ENCODE measurements around the gene PTPRR.
A peak's percentile ranks its signal among the peaks of the same experiment; 100 is the strongest.

Gene PTPRR

DNA sequence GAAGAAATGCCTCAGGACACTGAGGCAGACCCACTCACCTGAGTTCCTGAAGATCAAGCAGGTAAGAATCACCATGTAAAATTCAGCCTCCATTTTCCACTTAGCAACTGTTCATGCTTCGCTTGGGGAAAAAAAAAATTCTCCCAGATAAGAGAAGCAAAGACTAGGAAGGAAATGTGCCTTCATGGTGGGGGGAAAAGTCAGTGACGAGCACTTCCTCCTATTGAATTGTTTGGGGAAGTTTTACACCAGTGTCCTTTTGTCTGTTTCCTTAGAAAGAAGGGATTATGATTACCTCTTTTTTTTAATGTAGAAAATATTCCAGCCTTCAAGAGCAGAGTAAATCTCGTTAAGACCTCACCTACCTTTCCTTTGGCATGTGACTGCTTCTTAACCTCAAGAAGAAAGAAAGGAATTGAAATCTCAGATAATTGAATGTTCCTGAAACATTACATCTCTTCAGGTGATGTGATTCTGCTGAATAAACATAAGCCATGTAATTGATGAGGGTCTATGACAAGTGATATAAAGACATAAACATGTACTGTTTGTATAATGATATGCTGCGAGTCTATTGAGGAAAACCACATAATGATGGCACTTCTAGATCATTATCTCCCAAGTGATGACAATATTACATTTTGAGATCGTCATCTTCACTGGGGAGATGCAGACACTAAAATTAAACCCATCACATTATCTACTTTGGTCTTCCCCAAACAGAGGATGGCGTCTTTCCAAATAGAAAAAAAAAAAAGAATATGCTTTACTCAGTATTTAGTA, 283.0 kb downstream of the PTPRR start, which contains the start of gene PTPRB:
Gene PTPRB, minus strand, starts transcription at position 127 of the 783 bp plus-strand sequence. Its CDS starts 34 bp downstream, at position 93.
- DNase-seq: no peak

DNA sequence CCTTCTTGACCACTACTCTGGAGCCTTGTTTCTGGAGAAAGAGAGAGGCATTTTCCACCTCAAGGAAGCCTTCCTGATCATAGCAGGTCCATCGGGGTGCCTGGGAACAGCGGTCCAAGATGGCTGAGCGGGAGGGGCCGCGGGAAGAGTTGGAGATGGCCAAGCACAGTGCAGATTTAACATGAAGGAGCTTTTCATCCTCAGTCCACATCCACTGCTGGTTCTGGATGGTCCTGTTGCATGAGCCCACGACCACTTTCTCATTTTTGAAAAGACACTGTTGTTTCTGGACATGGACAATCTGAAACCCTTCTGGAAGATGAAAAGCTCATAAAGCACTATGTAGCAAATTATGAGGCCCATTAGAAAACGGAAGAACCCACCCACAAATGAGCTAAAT, 284.8 kb downstream of the PTPRR start:
- no peak for DNase-seq

DNA sequence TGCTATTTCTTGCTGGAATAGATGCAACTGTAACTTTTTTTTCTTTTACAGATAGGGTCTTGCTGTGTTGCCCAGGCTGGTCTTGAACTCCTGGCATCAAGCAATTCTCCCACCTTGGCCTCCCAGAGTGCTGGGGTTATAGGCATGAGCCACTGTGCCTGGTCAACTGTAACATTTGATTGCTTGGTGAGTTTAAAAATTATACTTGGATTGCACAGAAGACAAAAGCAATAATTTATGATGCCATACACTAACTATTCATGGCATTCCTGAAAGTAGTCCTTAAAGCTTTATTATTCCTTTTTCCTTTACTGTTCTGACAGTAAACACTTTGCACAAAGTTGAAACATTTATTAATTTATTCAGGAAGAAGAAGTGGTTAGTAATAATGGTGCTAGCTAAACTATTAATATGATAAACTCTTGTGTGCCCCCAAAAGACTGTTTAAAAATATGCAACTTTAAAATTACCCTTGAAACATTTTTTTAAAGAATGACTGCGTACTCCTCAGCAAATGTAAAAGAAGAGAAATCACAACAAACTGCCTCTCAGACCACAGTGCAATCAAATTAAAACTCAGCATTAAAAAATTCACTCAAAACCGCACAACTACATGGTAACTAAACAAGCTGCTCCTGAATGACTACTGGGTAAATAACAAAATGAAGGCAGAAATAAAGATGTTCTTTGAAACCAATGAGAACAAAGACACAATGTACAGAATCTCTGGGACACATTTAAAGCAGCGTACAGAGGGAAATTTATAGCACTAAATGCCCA, 291.6 kb downstream of the PTPRR start:
- DNase-seq: no peak

DNA sequence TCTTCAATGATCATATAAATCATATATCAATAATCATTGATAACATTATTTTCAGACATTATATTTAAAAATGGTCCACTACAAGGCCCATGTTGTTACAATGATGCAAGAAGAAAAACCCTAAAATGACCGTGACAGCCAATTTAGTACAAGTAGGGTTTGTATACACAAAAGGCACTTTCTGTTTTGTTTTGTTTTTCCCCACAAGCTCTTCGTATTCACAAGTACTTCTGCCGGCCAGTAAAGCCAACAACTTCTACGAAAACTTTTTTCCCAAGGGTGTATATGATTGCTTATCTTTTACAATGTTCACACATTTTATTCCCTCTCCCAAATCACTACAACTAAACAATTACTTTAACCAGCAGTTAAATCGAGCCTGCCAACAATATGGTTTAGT, 292.9 kb downstream of the PTPRR start:
- DNase-seq: no peak

DNA sequence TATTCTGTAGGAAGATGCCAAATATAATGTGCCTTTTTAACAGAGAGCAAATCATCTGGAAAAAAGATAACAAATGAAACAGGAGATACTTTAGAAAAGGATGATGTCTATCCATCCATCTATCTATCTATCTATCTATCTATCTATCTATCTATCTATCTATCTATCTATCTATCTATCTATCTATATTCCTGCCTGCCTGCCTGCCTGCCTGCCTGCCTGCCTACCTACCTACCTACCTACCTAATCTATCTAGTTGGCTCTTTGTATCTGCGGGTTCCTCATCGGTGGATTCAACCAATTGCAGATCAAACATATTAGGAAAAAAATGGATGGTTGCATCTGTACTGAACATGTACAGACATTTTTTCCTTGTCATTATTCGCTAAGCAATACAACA, 294.4 kb downstream of the PTPRR start:
- no peak for DNase-seq

DNA sequence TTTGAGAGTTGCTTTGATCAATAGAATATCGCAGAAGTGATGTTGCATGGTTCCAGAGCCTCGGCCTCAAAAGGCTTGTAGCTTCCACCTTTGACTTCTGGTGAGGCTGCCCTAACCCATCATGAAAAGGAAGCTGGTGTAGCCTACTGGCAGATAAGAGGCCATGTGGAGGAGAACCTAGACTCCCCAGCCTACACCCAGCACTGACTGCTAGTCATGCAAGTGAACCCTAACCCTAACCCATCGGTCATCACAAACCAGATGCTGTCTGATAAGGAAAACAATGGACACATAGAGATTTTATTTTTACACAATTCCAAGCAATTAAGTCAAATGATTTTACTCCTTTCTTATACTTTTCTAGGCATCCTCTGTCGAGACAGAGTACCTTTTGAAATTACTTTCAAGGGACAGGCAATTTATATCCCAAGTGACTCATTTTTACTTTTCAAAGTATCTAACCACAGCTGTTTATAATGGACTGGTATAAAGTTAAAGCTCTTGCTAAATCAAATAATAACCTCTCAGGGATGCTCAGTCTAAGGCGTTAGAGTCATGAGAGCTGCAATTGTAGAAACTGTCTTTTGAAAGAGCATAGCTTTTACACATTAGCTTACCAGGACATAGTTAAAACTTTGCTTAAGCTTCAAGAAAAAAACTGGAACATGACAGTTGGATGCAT, 300.9 kb downstream of the PTPRR start:
- DNase-seq: no peak

DNA sequence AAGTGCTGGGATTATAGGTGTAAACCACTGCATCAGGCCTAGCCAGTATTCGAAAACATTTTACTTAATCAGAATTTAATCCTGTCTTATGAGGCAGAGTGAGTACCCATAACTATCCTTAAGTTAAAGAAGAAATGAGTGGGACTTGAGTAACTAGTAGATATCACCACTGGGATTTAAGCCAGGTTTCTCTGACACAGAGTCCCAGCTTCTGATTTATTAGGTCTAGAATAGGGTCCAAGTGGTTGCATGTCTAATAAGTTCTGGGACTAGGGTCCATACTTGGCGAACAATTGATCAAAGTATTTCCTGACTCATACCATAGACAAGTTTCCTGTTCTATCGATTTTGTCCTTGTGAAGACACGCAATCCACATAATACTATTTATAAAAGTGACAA, 302.2 kb downstream of the PTPRR start:
- no peak for DNase-seq

DNA sequence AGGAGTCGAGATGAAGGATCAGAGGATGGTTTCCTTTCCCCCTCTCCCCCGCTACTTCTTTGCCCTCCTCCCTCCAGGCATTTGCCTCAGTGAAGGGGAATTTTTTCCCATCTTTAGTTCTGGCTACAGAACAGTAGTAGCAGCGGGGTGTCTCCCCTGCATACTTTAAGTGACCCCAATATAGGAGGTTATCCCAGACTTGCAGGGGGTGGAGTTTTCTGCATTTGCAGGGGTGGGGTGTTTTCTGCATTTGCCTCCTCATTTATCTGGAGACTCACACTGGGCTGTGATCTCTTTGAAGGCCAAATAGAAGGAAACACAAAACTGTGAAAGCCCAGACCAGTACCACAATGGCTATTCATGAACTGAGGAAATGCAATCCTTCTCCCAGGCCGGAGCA, 303.1 kb downstream of the PTPRR start:
- DNase-seq: no peak

DNA sequence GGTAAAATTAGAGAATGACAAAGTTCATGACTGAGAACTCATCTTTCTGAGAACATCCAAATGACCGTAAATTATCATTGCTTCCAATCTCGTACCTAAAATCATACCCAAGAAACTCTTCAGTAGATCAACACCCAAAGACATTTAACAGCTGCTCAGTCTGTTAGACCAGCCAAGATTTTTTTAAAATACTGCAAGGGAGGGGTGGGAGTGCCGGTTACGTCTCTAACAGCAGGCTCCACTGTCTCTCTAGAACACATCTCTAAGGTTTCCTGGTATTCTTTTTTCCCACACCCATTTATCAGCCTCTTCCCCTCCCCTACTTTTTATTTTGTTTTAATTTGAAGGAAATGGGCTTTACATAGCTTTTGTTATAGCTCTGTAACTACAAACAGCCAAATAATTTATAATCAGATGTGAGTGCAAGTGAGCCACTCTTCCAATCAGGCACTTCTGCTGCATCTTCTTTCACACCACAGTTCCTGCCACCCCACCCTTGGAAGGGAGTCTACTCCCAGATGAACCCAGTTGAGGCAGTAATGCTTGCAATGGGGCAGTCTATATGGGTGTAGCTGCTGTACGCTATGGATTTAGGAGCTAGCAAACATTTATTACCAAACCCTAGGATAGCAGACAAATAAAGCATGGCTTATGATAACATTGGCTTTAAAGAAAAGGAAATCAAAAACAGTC, 305.2 kb downstream of the PTPRR start:
- no peak for DNase-seq

DNA sequence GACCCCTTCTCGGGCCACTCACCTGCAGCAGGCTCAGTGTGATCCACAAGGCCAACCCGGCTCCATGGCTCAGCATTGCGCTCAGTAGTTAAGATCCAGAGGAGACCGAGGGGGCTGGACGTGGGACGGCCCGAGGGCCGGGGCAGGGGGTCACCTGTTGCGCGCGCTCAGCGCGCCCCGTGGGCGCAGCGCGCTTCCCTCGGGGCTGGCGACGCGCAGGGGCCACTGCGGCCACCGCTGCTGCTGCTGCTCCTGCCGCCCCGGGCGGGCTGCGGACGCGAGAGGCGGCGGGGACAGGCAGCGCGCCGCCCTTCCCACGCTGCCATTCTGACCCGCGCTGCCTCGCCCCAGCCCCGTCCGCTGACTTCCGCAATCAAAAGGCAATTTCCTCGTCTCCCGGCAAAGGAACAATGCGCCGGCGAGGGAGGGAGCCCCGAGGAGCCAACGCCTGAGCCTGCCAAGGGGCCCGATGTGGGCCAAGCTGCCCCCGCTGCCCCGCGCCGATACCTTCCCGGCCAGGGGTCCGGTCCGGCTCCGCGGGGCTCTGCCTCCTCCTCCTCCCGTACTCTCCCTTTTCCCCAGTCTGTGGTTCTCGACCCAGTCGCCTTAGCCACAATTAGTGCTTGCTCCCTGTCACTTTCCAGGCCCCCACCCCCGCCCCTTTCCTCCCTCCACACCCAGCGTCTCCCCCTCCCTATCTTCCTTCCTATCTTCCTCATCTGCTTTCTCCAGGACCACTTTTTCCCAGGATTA, 310.6 kb downstream of the PTPRR start:
- DNase-seq: no peak

DNA sequence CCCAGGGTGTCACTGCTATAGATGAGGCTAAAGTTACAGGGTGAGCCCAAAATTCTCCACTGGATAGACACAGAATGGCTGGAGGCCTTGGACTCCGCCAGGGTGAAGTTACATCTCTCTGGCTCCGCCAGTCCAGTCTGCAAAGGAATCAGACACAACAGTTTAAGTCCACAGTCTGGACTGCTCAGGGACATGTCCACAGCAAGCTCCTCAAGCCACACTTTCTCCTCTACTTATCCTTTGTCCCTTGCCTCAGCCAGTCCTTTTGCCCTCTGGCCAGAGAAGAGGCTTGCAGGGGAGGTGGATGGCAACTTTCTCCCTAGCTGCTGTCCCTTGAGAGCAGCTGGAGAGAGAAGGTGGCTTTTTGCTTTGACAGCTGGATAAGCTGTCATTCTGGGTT, 311.3 kb downstream of the PTPRR start:
- no peak for DNase-seq

DNA sequence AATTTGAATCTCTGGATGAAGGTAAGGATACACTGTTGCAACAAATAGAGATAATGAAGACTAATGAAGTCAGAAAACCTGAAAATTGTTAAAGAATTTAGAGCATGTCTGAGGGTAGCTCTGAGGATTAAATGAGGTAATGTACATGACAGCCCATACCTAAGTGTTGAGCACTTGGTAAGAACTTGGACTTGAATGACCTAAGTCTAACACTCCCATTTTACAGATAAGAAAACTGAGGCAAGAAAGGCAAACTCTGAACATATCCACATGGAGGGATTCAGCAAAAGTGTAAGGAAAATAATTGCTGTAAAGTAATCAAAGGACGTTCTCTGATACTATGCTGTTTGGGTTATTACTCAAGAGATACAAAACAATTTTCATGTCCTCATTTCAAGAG, 312.4 kb downstream of the PTPRR start:
- DNase-seq: no peak

DNA sequence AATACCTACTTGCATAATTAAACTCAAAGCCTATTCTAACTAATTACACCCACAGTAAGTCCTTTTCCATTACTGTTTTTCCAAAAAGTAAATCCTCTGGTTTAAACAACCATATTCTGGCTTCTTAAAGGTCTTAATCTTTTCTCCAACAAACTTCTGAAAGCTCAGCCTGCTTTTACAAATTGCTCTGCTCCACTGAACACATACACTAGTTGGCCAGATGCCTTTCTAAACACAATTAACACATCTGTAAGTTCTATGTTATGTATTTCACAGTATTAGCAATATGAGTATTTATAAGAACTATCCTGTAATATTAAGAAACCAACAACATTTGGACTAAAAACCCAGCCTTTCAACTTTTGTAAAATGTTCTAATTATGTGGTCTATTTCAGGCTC, 313.4 kb downstream of the PTPRR start:
- DNase-seq: no peak

DNA sequence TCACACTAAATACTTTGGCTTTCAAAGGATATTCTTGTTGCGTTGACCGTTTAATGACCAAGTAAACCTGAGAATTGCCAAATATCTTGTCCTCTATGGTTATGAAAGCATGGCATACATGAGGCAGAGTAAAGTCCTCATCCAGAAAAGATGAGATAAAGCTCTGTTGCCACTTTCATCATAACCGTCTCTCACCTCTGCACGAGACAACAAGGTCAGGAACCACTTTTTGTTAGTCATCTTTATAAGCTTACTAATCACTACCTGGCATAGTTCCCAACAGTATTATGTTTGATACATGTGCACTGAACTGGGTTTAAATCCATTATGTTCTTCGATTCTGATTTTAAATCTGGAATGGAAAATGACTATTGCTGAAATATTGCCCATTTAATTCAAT, 314.6 kb downstream of the PTPRR start:
- DNase-seq: no peak

DNA sequence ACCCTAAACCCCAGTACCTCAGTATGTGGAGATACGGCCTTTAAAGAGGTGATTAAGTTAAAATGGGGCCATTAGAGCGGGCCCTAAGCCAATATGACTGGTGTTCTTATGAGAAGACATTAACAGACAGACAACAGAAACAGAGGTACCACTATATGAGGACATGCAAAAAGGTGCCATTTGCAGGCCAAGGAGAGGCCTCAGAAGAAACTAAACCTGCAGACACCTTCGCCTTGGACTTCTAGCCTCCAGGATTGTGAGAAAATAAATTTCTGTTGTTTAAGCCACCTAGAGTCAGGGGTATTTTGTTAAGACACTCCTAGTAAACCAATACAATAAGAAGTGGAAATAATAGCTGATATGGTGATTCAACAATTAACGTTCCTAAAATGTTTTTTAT, 315.9 kb downstream of the PTPRR start:
- no peak for DNase-seq

DNA sequence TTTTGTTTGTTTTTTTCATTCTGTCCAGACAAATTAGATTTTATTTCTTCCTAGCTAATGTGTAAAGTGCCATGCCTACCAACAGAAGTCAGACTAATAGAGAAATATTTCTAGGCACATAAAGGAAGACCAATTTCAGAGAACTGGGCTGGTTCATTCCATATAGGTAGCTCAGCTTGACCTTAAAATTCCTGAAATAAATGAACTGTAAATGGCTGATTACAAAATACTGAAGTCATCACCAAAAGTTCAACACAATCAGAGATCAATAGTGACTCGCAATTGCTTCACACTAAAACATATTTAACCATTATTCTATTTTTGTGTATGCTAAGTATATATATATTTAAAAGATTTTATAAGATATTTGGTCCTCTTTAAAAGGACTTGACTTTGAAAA, 317.5 kb downstream of the PTPRR start:
- DNase-seq: no peak

DNA sequence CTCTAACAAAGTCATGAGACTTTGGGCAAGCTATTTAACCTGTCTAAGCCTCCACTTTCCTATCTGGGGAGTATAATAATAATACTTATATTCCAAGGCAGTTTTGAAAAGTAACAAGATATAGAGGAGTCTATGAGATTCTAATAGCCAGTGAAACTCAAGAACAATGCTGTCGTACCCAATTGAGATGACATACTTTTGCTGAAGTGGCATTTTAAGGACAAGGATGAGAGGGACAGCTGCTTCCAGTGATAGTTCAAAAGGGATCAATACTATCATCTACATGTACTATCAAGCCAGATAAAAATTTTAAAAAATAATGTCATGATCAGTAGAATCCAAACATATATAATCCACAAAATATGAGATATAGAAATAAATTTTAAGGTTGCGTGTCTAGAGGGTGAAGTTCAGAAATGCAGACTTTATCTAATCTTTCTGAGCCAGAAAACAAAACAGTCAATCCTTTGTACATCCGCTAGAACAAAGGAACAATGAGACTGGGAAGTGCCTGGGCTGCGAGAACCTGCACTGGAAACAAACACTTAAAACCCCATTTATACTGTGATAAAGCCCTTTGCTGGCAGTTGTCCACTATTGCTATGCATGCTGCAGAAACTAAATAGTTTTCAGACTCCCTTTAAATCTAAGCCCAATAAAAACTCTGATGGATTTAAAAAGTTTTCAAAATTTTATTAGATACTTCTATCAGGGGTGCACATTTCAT, 321.9 kb downstream of the PTPRR start:
- no peak for DNase-seq

DNA sequence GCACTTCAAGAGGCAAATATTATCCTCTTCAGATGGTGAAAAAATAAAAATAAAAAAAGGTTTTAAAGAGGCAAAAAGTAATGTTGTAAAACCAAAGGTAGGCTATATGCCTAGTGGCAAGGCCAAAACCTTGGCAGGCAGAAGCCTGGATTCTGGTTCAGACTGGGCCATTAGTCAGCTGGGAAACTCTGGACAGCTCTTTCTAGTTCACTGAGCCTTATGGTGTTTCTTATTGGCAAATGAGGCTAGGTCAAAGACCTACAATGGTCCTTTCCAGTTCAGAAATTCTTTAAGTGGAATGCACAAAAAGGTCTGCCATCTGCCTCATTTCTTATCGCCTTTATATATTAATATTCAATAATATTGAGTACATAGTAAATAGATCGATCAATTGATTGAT, 327.9 kb downstream of the PTPRR start:
- no peak for DNase-seq

DNA sequence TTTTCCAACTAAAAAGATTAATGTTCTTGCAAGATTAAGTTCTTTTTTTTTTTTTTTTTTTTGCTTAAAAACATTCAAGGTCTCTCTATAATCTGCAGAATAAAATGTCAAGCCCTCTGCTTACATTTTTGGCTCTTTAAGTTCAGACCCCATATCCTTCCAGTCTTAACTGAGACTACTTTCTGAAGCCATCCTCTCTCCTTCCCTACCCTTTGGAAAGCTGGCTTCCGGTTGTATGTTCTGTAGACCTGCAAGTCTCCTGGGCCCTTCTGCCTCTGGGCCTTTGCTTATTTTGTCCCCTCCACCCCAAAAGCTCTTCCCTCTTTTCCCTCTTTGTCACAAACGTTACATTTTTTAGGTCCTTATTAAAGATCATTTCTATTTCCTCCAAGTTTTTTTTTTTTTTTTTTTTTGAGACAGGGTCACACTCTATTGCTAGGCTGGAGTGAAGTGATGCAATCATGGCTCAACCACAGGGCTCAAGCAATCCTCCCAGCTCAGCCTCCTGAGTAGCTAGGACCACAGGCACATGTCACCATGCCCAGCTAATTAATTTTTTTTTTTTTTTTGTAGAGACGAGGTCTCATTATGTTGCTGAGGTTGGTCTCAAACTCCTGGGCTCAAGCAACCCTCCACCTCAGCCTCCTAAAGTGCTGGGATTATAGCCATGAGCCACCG, 329.9 kb downstream of the PTPRR start:
- no peak for DNase-seq

DNA sequence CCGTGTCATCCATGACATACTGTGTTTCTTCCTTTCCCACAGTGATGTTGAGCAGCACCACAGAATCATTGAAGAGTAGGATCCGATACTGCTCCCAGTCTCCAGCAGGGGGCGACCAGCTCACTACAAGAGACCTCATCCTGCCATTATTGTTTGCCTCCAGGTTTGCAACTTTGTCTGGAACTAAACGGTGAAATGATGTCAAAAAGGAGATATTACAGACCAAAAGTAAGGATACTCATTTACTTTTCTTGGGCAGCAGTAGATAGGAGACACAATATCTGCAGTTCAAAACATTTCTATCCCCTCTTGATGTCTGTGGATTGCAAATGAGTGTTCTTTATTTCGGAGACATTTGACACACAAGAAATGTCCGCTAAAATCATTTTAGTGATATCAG, 330.5 kb downstream of the PTPRR start:
- DNase-seq: peak; percentile 47
